Raji (cell line): ENCODE results near the gene PHLPP1.

Experiments used
- POLR2A ChIP-seq: IDR thresholded peaks from 2 replicates; pipeline ENCODE4 v1.6.1; 2011; ENCODE audit warnings: low read depth, low read length, control low read depth; ENCODE audit not compliant: insufficient read depth

PHLPP1 gene

GRCh38 chr18:62919109-62919838 lies 203.9 kb downstream of the PHLPP1 start:
- no peak for TF ChIP-seq POLR2A

- TF ChIP-seq POLR2A, result no peak
These were observed 209.8 kb downstream of the PHLPP1 start for GRCh38 chr18:62925031-62925688.

GRCh38 chr18:62928326-62928725 lies 213.0 kb downstream of the PHLPP1 start:
- TF ChIP-seq POLR2A, result no peak

- no peak for TF ChIP-seq POLR2A
These were observed 218.0 kb downstream of the PHLPP1 start for GRCh38 chr18:62933261-62933887.

- TF ChIP-seq POLR2A, result no peak
These were observed 220.7 kb downstream of the PHLPP1 start for GRCh38 chr18:62935994-62936393.

GRCh38 chr18:62937065-62937464 lies 221.7 kb downstream of the PHLPP1 start:
- TF ChIP-seq POLR2A, result no peak

- no peak for TF ChIP-seq POLR2A
These were observed 222.7 kb downstream of the PHLPP1 start for GRCh38 chr18:62938006-62938405.

GRCh38 chr18:62938487-62938886 lies 223.1 kb downstream of the PHLPP1 start:
- TF ChIP-seq POLR2A, result no peak

GRCh38 chr18:62939433-62939832 lies 224.1 kb downstream of the PHLPP1 start:
- TF ChIP-seq POLR2A, result no peak

GRCh38 chr18:62939926-62940325 lies 224.6 kb downstream of the PHLPP1 start:
- no peak for TF ChIP-seq POLR2A

- TF ChIP-seq POLR2A, result no peak
These were observed 227.2 kb downstream of the PHLPP1 start for GRCh38 chr18:62942578-62942977.

- no peak for TF ChIP-seq POLR2A
These were observed 229.1 kb downstream of the PHLPP1 start for GRCh38 chr18:62944454-62944853.

- no peak for TF ChIP-seq POLR2A
These were observed 233.4 kb downstream of the PHLPP1 start for GRCh38 chr18:62948788-62949187.

- no peak for TF ChIP-seq POLR2A
These were observed 234.9 kb downstream of the PHLPP1 start for GRCh38 chr18:62950246-62950645.

- no peak for TF ChIP-seq POLR2A
These were observed 237.5 kb downstream of the PHLPP1 start for GRCh38 chr18:62952807-62953206.

GRCh38 chr18:62953663-62954062 lies 238.3 kb downstream of the PHLPP1 start:
- no peak for TF ChIP-seq POLR2A
